IPS-18c (cell line): Measurements from ENCODE around the gene ATP5PB.

Source experiments
- H3K4me3 ChIP-seq: 2 replicates; pipeline ENCODE4 v1.7.0; 2013; ENCODE audit warnings: low read depth, mild to moderate bottlenecking, low read length, moderate library complexity; ENCODE audit not compliant: insufficient read depth
- H3K9me3 ChIP-seq: one replicate; pipeline ENCODE4 v1.6.1; 2013; ENCODE audit warnings: mild to moderate bottlenecking, low read length, moderate library complexity; ENCODE audit not compliant: control insufficient read depth, insufficient read depth

The ATP5PB gene

GRCh38 chr1:111487133-111487532 lies 37.9 kb downstream of the ATP5PB start:
- Histone ChIP-seq H3K9me3 (no peaks in the 10 kb centered on the region), H3K4me3 (no peak overlapping the region)

DNA sequence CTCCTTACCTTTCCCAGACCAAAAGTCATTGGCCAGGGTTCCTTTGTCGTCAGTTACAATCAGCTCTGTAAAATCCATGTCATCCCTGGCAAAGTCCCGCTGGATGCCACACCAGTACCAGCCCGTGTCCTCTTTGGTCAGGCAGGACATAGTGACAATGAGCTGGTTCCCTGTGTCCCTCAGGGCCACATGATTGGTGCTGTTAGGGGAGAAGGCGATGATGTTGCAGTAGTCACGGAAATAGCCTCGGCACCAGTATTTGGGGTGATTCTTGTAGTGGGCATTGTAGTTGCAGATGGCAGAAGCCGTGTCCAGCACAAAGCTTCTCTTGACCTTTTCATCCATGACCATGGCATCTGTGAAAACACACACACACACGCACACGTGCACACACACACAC lies 39.4 kb downstream of the ATP5PB start:
- Histone ChIP-seq H3K4me3 (no peak overlapping the region), H3K9me3 (no peaks in the 10 kb centered on the region)

DNA sequence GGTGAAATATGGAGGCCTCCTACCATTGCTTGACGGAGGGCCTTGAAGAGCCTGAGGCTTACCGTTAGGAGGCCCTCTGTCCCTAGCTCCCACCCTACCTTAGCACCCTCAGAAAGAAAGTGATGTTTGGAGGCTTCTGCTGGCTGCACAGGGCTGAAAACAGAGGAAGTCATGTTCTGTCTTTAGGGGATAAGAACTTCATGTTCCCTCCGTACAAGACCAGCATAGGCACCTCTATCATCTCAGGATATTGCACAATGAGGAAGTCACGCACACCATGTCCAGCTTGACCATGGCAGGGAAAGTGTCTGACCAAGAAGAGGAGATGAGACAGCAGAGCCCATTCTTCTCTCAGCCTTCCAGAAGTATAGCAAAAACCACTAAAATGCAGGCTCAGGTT lies 40.3 kb downstream of the ATP5PB start:
- no peaks in the 10 kb centered on the region for H3K9me3 ChIP-seq
- no peak overlapping the region for H3K4me3 ChIP-seq

GRCh38 chr1:111490220-111490619 lies 41.0 kb downstream of the ATP5PB start:
- no peaks in the 10 kb centered on the region for H3K9me3 ChIP-seq

DNA sequence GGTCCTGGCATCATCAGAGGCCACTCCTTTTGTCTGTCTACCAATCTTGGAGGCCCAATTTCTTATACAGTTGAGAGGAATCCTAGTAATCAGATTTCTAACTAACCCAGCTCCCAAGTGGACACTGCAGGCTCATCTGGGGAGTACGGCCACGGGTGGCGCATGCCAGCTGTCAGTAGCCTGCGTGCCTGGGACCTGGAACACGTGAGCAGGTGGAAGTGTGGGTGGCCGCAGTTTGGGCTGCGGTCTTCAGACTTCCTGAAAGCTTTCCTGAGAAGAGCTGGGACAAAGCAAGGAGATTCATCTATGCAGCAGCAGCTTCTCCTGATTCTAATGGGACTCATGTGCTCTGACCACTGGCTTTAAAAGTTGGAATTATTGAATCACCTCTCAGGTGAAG lies 41.8 kb downstream of the ATP5PB start:
- Histone ChIP-seq H3K9me3 (no peaks in the 10 kb centered on the region), H3K4me3 (no peak overlapping the region)

More at GRCh38 chr1:111490220-111490619, 41.0 kb downstream of the ATP5PB start:
- H3K4me3 ChIP-seq, result no peak overlapping the region

DNA sequence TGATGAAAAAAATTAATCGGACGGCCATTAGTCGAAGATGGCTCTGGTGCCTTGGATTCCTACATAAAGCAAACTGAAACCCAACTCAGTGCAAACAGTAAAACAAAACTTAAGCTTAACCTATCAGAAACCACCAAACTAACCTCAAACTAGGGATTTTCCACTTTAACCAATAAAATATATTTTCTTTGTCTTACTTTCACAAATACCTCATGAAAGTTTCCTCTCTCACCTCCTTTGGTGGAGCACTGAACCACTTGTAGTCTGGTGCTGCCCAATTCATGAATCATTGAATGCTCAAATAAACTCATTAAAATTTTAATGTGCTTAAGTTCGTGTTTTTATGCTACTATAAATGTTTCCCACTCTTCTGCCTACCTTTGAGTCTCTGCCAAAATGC lies 47.1 kb downstream of the ATP5PB start:
- H3K9me3 ChIP-seq, result no peaks in the 10 kb centered on the region
- no peak overlapping the region for H3K4me3 ChIP-seq

GRCh38 chr1:111497592-111497991 lies 48.3 kb downstream of the ATP5PB start:
- H3K9me3 ChIP-seq, result no peaks in the 10 kb centered on the region
- no peak overlapping the region for H3K4me3 ChIP-seq

DNA sequence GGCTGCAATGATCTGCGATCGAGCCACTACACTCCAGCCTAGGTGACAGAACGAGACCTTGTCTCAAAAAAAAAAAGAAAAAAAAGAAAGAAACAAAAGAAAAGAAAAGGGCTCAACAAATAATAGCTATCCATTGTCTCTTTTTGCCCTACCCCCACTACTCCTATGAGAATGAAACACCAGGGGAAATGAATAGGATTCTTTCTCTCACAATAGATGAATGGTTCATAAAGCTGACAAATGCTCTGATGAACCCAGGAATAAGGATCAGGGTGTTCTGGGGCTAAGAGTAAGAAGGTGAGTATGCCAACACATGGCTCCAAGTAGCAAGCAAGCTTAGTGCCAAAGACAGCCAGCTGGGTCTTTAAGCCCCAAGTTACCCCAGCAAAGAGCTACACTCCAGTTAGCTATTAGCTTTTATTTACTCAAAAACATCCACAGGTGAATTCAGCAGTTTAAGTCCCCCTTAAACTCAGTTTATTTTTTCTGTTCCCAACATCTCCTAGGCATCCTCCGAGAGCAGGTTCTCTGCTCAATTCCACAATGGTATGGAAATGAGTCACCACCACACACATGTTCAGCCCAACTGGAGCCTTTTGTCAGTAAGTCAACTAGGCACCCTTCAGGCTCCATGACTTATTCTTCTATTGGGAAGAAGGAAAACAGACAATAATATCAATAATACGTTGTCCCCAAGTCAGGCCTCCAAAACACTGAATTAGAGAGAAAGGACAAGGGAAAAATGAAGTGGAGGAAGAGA lies 49.9 kb downstream of the ATP5PB start:
- H3K4me3 ChIP-seq, result no peak overlapping the region
- H3K9me3 ChIP-seq, result no peaks in the 10 kb centered on the region

DNA sequence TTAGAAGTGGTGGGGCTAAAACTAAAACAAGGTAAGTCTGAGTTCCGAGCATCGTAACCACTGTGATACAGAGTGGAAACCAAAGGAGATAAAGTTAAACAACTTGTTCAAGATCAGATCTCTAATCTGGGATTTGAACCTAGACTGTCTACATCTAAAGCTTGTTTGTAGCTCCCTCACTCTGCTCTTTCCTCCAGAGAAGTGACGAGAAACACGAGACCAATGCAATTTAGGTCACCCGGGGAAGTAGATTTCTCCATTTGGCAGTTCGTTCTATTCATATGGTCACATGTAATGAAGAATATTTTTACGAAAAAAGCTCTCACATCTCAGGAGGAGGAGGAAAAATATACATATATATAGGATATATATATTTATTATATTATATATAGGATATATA lies 52.4 kb downstream of the ATP5PB start:
- Histone ChIP-seq H3K4me3 (no peak overlapping the region), H3K9me3 (no peaks in the 10 kb centered on the region)

DNA sequence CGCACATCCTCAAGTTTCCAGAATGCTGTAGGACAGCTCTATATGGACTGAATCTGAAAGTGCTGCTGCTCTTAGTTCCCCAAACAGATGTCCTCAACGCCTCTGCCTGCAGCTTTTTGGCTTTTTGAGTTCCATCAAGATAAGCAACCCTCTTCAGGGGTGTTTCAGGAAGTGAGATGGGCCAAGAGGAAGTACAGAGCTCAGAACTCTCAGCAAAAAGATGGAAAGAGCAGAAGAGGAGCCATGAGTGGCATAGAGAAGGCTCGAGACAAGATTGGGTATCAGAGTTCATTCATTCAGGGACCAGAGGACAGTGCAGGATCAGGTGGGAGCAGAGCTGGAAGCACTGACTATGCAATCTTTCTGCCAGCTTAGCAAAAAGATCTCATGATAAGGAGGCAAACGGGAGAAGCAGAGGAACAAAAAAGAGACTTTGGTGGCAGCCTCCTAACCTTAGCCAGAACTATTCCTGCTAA lies 54.4 kb downstream of the ATP5PB start, which contains the start of the genes ADORA3 and TMIGD3:
Gene ADORA3 (minus strand): TSS at position 49 of the 476 bp plus-strand sequence. CDS start 279 bp downstream, outside the sequence.
Gene TMIGD3 (minus strand): TSS at position 49 of the 476 bp plus-strand sequence. CDS start 279 bp downstream, outside the sequence.
- Histone ChIP-seq H3K4me3 (no peak within 1 kb of the TSS), H3K9me3 (no peaks in the 10 kb centered on the region)

- no peak overlapping the region for H3K4me3 ChIP-seq
Measured at GRCh38 chr1:111504097-111504496, 54.8 kb downstream of the ATP5PB start.

GRCh38 chr1:111505641-111506119 lies 56.4 kb downstream of the ATP5PB start:
- H3K4me3 ChIP-seq, result no peak overlapping the region
- H3K9me3 ChIP-seq, result no peaks in the 10 kb centered on the region

More at GRCh38 chr1:111504097-111504496, 54.8 kb downstream of the ATP5PB start:
- H3K9me3 ChIP-seq, result no peaks in the 10 kb centered on the region

DNA sequence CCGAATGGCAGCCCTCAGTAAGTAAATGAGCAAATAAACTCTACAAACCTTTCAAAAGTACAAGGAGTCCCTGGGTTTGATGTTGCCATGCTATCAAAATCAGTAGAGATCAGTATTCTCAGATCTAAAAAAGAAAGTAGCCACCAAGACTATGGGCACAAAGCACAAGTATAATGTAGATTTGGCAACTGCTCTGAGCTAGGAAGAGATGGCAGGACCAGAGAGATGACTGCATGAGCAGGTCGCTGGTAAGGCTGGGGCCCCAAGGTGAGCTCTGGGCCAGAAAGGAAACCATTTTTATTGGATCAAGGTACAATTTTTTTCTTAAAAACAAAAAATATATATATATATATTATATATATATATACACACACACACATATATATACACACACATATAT lies 57.3 kb downstream of the ATP5PB start:
- no peaks in the 10 kb centered on the region for H3K9me3 ChIP-seq
- H3K4me3 ChIP-seq, result no peak overlapping the region

DNA sequence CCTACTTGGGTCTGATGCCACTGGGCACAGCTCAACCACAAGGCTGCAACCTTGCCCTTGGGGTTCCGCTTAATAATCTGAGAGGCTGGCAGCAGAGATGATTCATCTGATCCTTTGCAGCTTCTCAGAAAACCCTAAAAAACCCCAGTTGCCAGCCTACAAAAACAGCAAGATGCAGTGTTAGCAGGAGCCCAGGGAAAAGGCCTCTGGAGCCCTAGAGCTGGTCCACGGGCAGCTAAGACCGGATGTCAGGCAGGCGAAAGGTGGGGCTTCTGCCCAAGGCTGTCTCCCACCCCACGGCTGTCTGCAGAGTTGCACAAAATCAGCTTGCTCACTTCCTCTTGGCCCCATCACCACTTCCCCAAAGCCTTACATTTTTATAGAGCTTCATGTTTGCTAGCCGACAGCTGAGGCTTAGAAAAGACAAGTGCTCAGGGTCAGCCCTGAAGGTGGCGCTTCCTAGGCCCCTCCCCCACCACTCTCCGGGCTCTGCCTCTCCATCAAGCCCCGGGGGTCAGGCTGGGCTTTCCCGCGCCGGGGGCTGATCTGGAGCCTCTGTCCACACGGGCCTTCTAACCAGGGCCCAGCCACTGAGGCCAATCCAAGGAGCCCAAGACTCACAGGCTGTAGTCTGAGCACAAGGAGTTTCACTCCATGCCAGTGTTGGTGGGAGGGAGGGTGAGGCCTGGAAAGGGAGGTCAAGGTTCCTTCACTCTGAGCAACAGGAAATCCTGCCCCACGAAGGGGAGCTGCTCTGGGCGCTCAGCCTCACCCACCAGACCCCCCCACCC lies 58.3 kb downstream of the ATP5PB start:
- peak overlapping the region; percentile 16; the same call in 1 of the 2 replicates for H3K4me3 ChIP-seq

GRCh38 chr1:111509997-111510375 lies 60.7 kb downstream of the ATP5PB start:
- Histone ChIP-seq H3K4me3 (no peak overlapping the region), H3K9me3 (no peaks in the 10 kb centered on the region)

More for the DNA sequence above, 58.3 kb downstream of the ATP5PB start:
- H3K9me3 ChIP-seq, result no peaks in the 10 kb centered on the region

DNA sequence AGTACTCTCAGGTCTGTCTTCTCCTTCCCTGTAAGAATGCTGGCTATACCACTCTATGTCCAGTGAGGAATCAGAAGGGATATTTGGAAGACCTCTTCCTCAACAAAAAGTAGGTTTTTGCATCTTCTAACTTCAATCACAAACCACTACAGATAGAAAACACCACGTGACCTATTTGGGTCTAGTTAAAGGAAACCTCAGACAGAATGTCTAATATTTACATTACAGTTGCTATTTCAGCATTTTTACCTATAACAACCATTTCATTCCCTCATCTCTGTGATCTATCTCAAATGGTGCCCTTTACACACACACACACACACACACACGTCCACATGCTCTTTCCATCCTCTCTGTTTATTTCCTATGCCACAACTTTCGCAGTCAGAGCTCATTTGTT lies 62.1 kb downstream of the ATP5PB start:
- H3K4me3 ChIP-seq, result no peak overlapping the region
- no peaks in the 10 kb centered on the region for H3K9me3 ChIP-seq
